ENCODE measurements around the gene HNRNPA1L2. TPM values are rescaled to one million over a fixed set of nuclear protein-coding genes. Genes with fewer than 3 reads are reported as not detected.

HNRNPA1L2 gene
- total and polyA plus RNA-seq, 9 of the 15 experiments (the other 6 are each of a cell fraction or from before 2014, with no cell fraction given): 3.7 to 10.8 (median 6.8) TPM

- Histone ChIP-seq H4K20me1 (replicated peaks; ENCODE audit: control insufficient read depth, insufficient read depth, low read length) (no peaks in the 10 kb centered on the region), H3K4me1 (replicated peaks in 1 of 2; ENCODE audit: control insufficient read depth in 2 of 2, insufficient read depth in 2 of 2, low read length in 2 of 2) (no peaks in the 10 kb centered on the region; a peak in 2 of 5 replicates), H3K4me3 (no peak overlapping the region), H3K9ac (ENCODE audit: insufficient read depth in 1 of 2, low read depth in 2 of 2, low read length in 2 of 2) (no peak overlapping the region), H3K27ac (ENCODE audit: extremely low read depth, low read depth, low read length) (no peak overlapping the region), H2AFZ (ENCODE audit: low read depth, low read length) (peak overlapping the region; percentile 44; the same call in 1 of the 2 replicates), H3K79me2 (ENCODE audit: control insufficient read depth, insufficient read depth, low read length) (peaks cover 10% of the 10 kb centered on the region), H3K4me2 (ENCODE audit: insufficient read depth, low read length) (no peak overlapping the region), H3K27me3 (ENCODE audit: control insufficient read depth in 2 of 2, insufficient read depth in 2 of 2, low read length in 2 of 2) (no peaks in the 10 kb centered on the region), H3K36me3 (ENCODE audit: control insufficient read depth, insufficient read depth, low read length) (no peaks in the 10 kb centered on the region), H3K9me1 (ENCODE audit: control insufficient read depth, insufficient read depth, low read length) (no peaks in the 10 kb centered on the region), H3K9me3 (replicated peaks; ENCODE audit: control insufficient read depth, insufficient read depth, low read depth, low read length) (no peaks in the 10 kb centered on the region)
- peak in 2 of 4 experiments; percentile 9 to 12 for DNase-seq (ENCODE audit: extremely low read depth in 1 of 4, low spot score in 3 of 4)
- intact Hi-C loops (cut with micrococcal nuclease) (no loop called here), in situ Hi-C loops (cut with MboI) (loop anchor here (10.0 to 25.0 kb wide), 3 partner anchors 189 to 546 kb away; no protein-coding TSS in a partner anchor)
- ChIA-PET CTCF (ENCODE audit: low intra/inter-chr PET ratio) (interaction anchor here (1.2 kb wide), 1 partner anchor 353 kb away, joined by 4 read pairs; no protein-coding TSS in a partner anchor), POLR2A (interaction anchor here (0.7 kb wide), 1 partner anchor 778 kb away, joined by 3 read pairs; no protein-coding TSS in a partner anchor)
- FAIRE-seq: no peak
- WGBS (ENCODE audit: insufficient coverage, low coverage, missing lambda C conversion rate): 62% methylated on average over 5 of the region's 5 CpGs
- no peak for ATAC-seq
- no TSS peak for BruUV-seq (replicated peaks)
- TF ChIP-seq, protein P1, sequence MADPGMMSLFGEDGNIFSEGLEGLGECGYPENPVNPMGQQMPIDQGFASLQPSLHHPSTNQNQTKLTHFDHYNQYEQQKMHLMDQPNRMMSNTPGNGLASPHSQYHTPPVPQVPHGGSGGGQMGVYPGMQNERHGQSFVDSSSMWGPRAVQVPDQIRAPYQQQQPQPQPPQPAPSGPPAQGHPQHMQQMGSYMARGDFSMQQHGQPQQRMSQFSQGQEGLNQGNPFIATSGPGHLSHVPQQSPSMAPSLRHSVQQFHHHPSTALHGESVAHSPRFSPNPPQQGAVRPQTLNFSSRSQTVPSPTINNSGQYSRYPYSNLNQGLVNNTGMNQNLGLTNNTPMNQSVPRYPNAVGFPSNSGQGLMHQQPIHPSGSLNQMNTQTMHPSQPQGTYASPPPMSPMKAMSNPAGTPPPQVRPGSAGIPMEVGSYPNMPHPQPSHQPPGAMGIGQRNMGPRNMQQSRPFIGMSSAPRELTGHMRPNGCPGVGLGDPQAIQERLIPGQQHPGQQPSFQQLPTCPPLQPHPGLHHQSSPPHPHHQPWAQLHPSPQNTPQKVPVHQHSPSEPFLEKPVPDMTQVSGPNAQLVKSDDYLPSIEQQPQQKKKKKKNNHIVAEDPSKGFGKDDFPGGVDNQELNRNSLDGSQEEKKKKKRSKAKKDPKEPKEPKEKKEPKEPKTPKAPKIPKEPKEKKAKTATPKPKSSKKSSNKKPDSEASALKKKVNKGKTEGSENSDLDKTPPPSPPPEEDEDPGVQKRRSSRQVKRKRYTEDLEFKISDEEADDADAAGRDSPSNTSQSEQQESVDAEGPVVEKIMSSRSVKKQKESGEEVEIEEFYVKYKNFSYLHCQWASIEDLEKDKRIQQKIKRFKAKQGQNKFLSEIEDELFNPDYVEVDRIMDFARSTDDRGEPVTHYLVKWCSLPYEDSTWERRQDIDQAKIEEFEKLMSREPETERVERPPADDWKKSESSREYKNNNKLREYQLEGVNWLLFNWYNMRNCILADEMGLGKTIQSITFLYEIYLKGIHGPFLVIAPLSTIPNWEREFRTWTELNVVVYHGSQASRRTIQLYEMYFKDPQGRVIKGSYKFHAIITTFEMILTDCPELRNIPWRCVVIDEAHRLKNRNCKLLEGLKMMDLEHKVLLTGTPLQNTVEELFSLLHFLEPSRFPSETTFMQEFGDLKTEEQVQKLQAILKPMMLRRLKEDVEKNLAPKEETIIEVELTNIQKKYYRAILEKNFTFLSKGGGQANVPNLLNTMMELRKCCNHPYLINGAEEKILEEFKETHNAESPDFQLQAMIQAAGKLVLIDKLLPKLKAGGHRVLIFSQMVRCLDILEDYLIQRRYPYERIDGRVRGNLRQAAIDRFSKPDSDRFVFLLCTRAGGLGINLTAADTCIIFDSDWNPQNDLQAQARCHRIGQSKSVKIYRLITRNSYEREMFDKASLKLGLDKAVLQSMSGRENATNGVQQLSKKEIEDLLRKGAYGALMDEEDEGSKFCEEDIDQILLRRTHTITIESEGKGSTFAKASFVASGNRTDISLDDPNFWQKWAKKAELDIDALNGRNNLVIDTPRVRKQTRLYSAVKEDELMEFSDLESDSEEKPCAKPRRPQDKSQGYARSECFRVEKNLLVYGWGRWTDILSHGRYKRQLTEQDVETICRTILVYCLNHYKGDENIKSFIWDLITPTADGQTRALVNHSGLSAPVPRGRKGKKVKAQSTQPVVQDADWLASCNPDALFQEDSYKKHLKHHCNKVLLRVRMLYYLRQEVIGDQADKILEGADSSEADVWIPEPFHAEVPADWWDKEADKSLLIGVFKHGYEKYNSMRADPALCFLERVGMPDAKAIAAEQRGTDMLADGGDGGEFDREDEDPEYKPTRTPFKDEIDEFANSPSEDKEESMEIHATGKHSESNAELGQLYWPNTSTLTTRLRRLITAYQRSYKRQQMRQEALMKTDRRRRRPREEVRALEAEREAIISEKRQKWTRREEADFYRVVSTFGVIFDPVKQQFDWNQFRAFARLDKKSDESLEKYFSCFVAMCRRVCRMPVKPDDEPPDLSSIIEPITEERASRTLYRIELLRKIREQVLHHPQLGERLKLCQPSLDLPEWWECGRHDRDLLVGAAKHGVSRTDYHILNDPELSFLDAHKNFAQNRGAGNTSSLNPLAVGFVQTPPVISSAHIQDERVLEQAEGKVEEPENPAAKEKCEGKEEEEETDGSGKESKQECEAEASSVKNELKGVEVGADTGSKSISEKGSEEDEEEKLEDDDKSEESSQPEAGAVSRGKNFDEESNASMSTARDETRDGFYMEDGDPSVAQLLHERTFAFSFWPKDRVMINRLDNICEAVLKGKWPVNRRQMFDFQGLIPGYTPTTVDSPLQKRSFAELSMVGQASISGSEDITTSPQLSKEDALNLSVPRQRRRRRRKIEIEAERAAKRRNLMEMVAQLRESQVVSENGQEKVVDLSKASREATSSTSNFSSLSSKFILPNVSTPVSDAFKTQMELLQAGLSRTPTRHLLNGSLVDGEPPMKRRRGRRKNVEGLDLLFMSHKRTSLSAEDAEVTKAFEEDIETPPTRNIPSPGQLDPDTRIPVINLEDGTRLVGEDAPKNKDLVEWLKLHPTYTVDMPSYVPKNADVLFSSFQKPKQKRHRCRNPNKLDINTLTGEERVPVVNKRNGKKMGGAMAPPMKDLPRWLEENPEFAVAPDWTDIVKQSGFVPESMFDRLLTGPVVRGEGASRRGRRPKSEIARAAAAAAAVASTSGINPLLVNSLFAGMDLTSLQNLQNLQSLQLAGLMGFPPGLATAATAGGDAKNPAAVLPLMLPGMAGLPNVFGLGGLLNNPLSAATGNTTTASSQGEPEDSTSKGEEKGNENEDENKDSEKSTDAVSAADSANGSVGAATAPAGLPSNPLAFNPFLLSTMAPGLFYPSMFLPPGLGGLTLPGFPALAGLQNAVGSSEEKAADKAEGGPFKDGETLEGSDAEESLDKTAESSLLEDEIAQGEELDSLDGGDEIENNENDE (IDR thresholded peaks at IDR 0.05; ENCODE audit: low read depth, low read length): no peak
- TF ChIP-seq RAD51 (IDR thresholded peaks at IDR 0.05; ENCODE audit: borderline replicate concordance, low read depth): peak; percentile 58; the same call in 1 of the 2 replicates
- TF ChIP-seq COPS2 (conservative IDR thresholded peaks at IDR 0.05): no peak
- TF ChIP-seq ZNF668 (CRISPR knock-in tag; IDR thresholded peaks at IDR 0.05): no peak
- TF ChIP-seq USF2 (CRISPR knock-in tag; IDR thresholded peaks at IDR 0.05): peak; percentile 32
- peak; percentile 80 for TF ChIP-seq TFE3 (CRISPR knock-in tag; IDR thresholded peaks at IDR 0.05)
- TF ChIP-seq NFIX (CRISPR knock-in tag; IDR thresholded peaks at IDR 0.05; ENCODE audit: low read depth): no peak
- no peak for TF ChIP-seq FOXM1 (IDR thresholded peaks at IDR 0.05; ENCODE audit: low read depth)
- TF ChIP-seq FOXM1 (CRISPR knock-in tag; IDR thresholded peaks at IDR 0.05; ENCODE audit: low read depth): no peak
These were observed 26.4 kb upstream of the HNRNPA1L2 start for GRCh38 chr13:52615812-52616211.
